GM19099 (cell line): ENCODE measurements around the gene DAB2IP.

Source experiments
- POLR2A ChIP-seq: IDR thresholded peaks from 3 replicates; pipeline ENCODE4 v1.6.1; 2011; ENCODE audit warnings: low read depth; ENCODE audit not compliant: insufficient read length; ENCODE audit errors: extremely low read depth

Gene DAB2IP

GRCh38 chr9:121776739-121777637 lies 125.6 kb downstream of the DAB2IP start:
- no peak for TF ChIP-seq POLR2A

- TF ChIP-seq POLR2A, result no peak
Observed at GRCh38 chr9:121778252-121779225, 127.1 kb downstream of the DAB2IP start.

GRCh38 chr9:121779381-121780117 lies 128.1 kb downstream of the DAB2IP start:
- no peak for TF ChIP-seq POLR2A

GRCh38 chr9:121780177-121781040 lies 129.0 kb downstream of the DAB2IP start:
- no peak for TF ChIP-seq POLR2A

- no peak for TF ChIP-seq POLR2A
Observed at GRCh38 chr9:121781145-121781548, 129.7 kb downstream of the DAB2IP start.

GRCh38 chr9:121781701-121782464 lies 130.4 kb downstream of the DAB2IP start:
- no peak for TF ChIP-seq POLR2A

GRCh38 chr9:121782514-121783110 lies 131.2 kb downstream of the DAB2IP start:
- TF ChIP-seq POLR2A, result no peak

GRCh38 chr9:121783111-121783510 lies 131.7 kb downstream of the DAB2IP start:
- TF ChIP-seq POLR2A, result no peak

- TF ChIP-seq POLR2A, result no peak
Observed at GRCh38 chr9:121783521-121784507, 132.4 kb downstream of the DAB2IP start.

- TF ChIP-seq POLR2A, result no peak
Observed at GRCh38 chr9:121784731-121785411, 133.4 kb downstream of the DAB2IP start.
